ENCODE measurements around the gene MRPL14. TPM values are rescaled to one million over a fixed set of nuclear protein-coding genes. Genes with fewer than 3 reads are reported as not detected.

MRPL14 gene
- total RNA-seq, 1 experiment from 2014 or later: 87.6 TPM

GRCh38 chr6:44116641-44117382 lies 10.4 kb downstream of the MRPL14 start:
- Mint-ChIP-seq H3K9me3 (ENCODE audit: unreplicated experiment) (no peaks in the 10 kb centered on the region), H3K4me3 (ENCODE audit: unreplicated experiment) (no peak overlapping the region), H3K27ac (ENCODE audit: unreplicated experiment) (peak overlapping the region; percentile 19), H3K36me3 (ENCODE audit: insufficient read depth, unreplicated experiment) (peaks cover 39% of the 10 kb centered on the region), H3K27me3 (ENCODE audit: insufficient read depth, unreplicated experiment) (no peaks in the 10 kb centered on the region), H3K4me1 (ENCODE audit: low read depth, unreplicated experiment) (peaks cover 28% of the 10 kb centered on the region)
- intact Hi-C loops (cut with micrococcal nuclease; ENCODE audit: unreplicated experiment): loop anchor here (2.0 kb wide), 1 partner anchor 22 kb away; no protein-coding TSS in a partner anchor
- CTCF ChIA-PET: interaction anchor here (0.7 to 1.4 kb wide), 6 partner anchors 11 to 525 kb away, joined by 3 to 4 read pairs (median 3); partner anchors contain the start of genes MRPL14 and TMEM63B
- Histone ChIP-seq H3K36me3 (ENCODE audit: control insufficient read depth, insufficient read depth, low read length) (no peaks in the 10 kb centered on the region), H3K9me3 (no peaks in the 10 kb centered on the region), H3K27me3 (replicated peaks; ENCODE audit: control insufficient read depth, insufficient read depth, low read length) (no peaks in the 10 kb centered on the region), H3K4me3 (ENCODE audit: low read depth, low read length) (no peak overlapping the region), H3K4me1 (peaks cover 24% of the 10 kb centered on the region)
- no TSS peak for BruUV-seq (replicated peaks)
- POLR2A ChIA-PET: no interaction called here
- DNase-seq: no peak
- TF ChIP-seq CTCF (IDR thresholded peaks at IDR 0.05; ENCODE audit: insufficient read depth in 1 of 2, low read depth in 1 of 2, low read length in 1 of 2, severe bottlenecking in 1 of 2, unreplicated experiment in 1 of 2): no peak

GRCh38 chr6:44115866-44116265 lies 11.4 kb downstream of the MRPL14 start:
- peaks cover 48% of the 10 kb centered on the region for H3K36me3 Mint-ChIP-seq (ENCODE audit: insufficient read depth, unreplicated experiment)
- no peak overlapping the region for H3K27ac Mint-ChIP-seq (ENCODE audit: unreplicated experiment)
- POLR2A ChIA-PET: no interaction called here
- CTCF ChIA-PET: interaction anchor here (1.0 kb wide), 1 partner anchor 524 kb away, joined by 3 read pairs; no protein-coding TSS in a partner anchor
- no peaks in the 10 kb centered on the region for H3K9me3 Mint-ChIP-seq (ENCODE audit: unreplicated experiment)
- H3K4me1 ChIP-seq: peaks cover 24% of the 10 kb centered on the region
- H3K4me3 Mint-ChIP-seq (ENCODE audit: unreplicated experiment): no peak overlapping the region
- intact Hi-C loops (cut with micrococcal nuclease; ENCODE audit: unreplicated experiment): loop anchor here (2.0 kb wide), 1 partner anchor 21 kb away; no protein-coding TSS in a partner anchor
- H3K27me3 ChIP-seq (replicated peaks; ENCODE audit: control insufficient read depth, insufficient read depth, low read length): no peaks in the 10 kb centered on the region
- peaks cover 34% of the 10 kb centered on the region for H3K4me1 Mint-ChIP-seq (ENCODE audit: low read depth, unreplicated experiment)
- no peaks in the 10 kb centered on the region for H3K9me3 ChIP-seq
- no peak overlapping the region for H3K4me3 ChIP-seq (ENCODE audit: low read depth, low read length)
- no peaks in the 10 kb centered on the region; the same call in 1 of the 2 replicates for H3K36me3 ChIP-seq (ENCODE audit: control insufficient read depth, insufficient read depth, low read length)
- no peak for DNase-seq
- BruUV-seq (replicated peaks): no TSS peak
- H3K27me3 Mint-ChIP-seq (ENCODE audit: insufficient read depth, unreplicated experiment): no peaks in the 10 kb centered on the region
- no peak for TF ChIP-seq CTCF (IDR thresholded peaks at IDR 0.05; ENCODE audit: insufficient read depth in 1 of 2, low read depth in 1 of 2, low read length in 1 of 2, severe bottlenecking in 1 of 2, unreplicated experiment in 1 of 2)

DNA sequence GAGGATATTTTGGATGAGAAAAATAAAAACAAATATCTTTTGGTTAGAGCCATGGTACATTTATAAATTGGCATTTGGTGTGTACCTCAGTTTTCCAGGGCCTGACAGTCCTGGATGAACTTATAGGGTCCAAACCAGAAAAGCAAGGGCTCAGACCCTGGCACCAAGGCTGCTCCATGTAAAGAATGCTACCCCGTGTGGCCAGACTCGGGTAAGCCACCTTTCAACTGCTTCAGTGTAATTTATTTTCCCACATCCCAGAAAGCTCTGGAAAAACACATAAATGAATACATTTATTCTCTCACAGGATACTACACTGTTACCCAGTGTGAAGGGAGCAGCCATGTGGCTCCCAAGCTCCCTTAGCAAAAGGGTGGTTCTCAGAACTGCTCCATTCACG lies 13.8 kb downstream of the MRPL14 start:
- no peak overlapping the region for H3K4me3 ChIP-seq (ENCODE audit: low read depth, low read length)
- no peaks in the 10 kb centered on the region for H3K27me3 Mint-ChIP-seq (ENCODE audit: insufficient read depth, unreplicated experiment)
- no peak overlapping the region for H3K27ac Mint-ChIP-seq (ENCODE audit: unreplicated experiment)
- H3K4me3 Mint-ChIP-seq (ENCODE audit: unreplicated experiment): no peak overlapping the region
- H3K4me1 Mint-ChIP-seq (ENCODE audit: low read depth, unreplicated experiment): peaks cover 34% of the 10 kb centered on the region
- no peaks in the 10 kb centered on the region for H3K27me3 ChIP-seq (replicated peaks; ENCODE audit: control insufficient read depth, insufficient read depth, low read length)
- H3K4me1 ChIP-seq: peaks cover 17% of the 10 kb centered on the region
- peaks cover 3% of the 10 kb centered on the region for H3K36me3 ChIP-seq (ENCODE audit: control insufficient read depth, insufficient read depth, low read length)
- H3K9me3 ChIP-seq: no peaks in the 10 kb centered on the region
- peaks cover 57% of the 10 kb centered on the region for H3K36me3 Mint-ChIP-seq (ENCODE audit: insufficient read depth, unreplicated experiment)
- no peak for DNase-seq
- CTCF ChIA-PET: interaction anchor here (0.6 to 0.7 kb wide), 2 partner anchors 11 to 19 kb away, joined by 3 read pairs; no protein-coding TSS in a partner anchor
- TF ChIP-seq CTCF (IDR thresholded peaks at IDR 0.05; ENCODE audit: insufficient read depth in 1 of 2, low read depth in 1 of 2, low read length in 1 of 2, severe bottlenecking in 1 of 2, unreplicated experiment in 1 of 2): peak in 1 of 2 experiments; percentile 19
- POLR2A ChIA-PET: no interaction called here
- BruUV-seq (replicated peaks): no TSS peak
- intact Hi-C loops (cut with micrococcal nuclease; ENCODE audit: unreplicated experiment): no loop called here
- H3K9me3 Mint-ChIP-seq (ENCODE audit: unreplicated experiment): no peaks in the 10 kb centered on the region

Measured in Caco-2 (cell line).